GM21529 (cell line): Measurements from ENCODE around the gene OR5M11.
"Not testable (repeated sequence)": the region's sequence is repeated elsewhere in the genome, so short reads cannot be mapped to it uniquely, and the experiment has no call there.

Source experiments
- ATAC-seq: cut with Tn5 transposase; IDR thresholded peaks from one replicate; pipeline ENCODE4 v1.9.1; 2021; ENCODE audit not compliant: unreplicated experiment

OR5M11 gene

DNA sequence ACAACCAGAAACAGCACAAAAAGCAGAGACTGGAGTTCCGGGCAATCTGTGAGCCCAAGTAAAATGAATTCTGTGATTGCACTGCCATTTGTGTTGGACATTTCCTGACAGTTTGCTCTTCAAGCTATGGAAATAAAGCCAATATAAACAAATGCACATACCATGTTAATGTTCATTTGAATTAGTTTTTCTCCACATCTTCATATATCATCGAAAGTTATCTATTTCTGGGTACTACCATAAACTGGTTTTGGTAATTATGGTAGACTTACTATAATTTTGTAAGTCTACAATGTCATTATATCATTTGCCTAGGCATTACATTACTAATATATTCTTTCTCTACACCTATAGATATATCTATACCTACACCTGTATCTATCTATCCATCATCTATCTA, at the start of gene OR5M11:
Gene OR5M11 (minus strand): TSS at position 101 of the 400 bp plus-strand sequence. CDS start 0 bp downstream, at position 101.
- ATAC-seq: no peak

GRCh38 chr11:56592088-56592717, 49.1 kb upstream of the OR5M11 start:
- ATAC-seq: not testable (repeated sequence)

DNA sequence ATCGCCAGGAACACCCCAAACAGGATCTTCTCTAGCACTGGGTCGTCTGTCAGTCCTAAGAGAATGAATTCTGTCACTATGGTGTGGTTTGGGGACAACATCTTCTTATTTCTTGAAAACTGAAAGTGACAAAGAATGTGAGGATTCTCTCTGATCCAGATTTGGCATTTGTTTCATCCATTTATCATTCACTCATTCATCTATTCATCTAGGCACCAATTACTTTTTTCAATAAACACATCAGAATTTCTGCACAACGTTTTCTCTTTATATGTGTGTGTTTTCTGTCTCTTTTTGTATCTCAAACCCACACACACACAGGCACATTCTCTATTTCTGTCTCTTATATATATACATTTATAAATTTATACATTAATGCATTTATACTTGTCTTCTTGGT, 34.6 kb upstream of the OR5M11 start, which contains the start of gene OR5M10:
Gene OR5M10 (minus strand): TSS at position 101 of the 400 bp plus-strand sequence. CDS start 0 bp downstream, at position 101.
- no peak for ATAC-seq

DNA sequence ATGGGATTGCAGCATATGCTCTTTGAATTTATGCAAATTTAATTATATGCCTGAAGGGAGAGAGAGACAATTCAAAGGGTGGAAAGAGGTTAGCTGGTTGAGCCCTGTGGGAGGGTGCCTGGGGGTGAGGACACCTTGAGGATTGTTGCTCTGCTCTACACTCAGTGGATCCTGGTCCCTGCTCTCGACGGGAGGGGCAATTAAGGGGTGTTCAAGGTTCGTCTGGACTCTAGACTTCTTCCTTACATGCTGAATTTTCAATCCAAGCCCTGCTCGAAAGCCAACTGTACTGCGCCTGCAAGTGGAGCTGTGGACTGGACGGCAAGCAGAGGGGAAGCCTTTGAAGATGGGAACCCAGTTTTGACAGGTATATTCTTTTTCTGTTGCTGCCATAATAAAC, 15.5 kb upstream of the OR5M11 start:
- no peak for ATAC-seq

DNA sequence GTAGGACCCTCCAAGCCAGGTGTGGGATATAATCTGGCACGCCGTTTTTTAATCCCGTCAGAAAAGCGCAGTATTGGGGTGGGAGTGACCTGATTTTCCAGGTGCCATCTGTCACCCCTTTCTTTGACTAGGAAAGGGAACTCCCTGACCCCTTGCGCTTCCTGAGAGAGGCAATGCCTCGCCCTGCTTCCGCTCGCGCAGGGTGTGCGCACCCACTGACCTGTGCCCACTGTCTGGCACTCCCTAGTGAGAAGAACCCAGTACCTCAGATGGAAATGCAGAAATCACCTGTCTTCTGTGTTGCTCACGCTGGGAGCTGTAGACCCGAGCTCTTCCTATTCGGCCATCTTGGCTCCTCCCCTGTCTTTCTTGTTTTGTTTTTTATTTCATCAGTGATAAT, 11.6 kb upstream of the OR5M11 start:
- ATAC-seq: not testable (repeated sequence)

DNA sequence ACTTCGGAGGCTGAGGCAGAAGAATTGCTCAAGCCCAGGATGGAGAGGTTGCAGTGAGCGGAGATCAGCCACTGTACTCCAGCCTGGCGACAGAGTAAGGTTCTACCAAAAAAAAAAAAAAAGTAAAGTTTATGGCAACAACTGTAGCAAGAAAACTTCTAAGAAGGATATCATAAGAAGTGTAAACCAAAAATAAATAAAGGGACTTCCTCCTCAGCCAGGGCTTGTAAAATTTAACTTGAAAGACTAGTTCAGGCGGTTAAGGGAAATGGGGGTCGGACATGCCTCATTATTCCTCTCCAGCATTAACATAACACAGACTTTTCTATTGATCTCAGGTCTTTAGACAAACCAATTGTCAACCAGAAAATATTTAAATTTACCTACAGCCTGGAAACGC, 2.5 kb upstream of the OR5M11 start:
- no peak for ATAC-seq

GRCh38 chr11:56543739-56544138, 682 bp upstream of the OR5M11 start:
- ATAC-seq: no peak

GRCh38 chr11:56533054-56533740, 9.9 kb downstream of the OR5M11 start:
- ATAC-seq: no peak

DNA sequence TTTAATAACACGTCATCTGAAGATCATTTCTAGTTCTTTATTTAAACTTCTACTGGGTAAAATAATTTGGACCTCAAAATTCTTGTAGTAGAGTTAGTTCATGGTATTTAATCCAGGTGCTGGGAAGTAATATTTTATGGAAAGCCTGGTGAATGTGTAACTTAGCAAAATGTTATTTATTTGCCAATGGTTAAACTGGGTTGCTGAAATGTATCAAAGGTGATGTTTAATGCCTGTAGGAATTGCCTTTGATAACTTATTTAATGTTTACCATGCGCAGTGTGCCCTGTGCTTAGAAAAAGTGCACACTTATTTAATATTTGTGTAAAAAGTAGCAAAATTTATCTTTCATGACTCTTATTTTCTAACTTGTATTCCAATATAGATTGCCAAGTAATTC, 11.2 kb downstream of the OR5M11 start:
- ATAC-seq: no peak

DNA sequence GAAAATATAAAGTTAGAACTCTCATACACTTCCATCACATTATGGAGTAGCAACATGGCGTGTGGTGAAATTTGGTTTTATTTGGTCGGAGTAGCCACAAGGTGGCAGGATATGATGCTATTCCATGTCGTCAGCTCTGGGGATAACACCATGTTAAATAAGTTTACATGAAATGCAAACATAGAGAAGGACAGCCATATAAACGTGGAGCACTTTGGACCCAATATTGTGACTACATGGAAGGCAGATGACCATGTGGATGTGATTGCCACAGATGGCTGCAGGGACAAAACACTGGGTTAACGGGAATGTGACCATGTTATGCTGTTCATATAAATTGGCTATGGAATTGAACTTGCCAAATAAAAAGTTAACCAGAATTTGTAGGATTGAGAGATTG, 21.0 kb downstream of the OR5M11 start:
- no peak for ATAC-seq

- no peak for ATAC-seq
These were observed 29.8 kb downstream of the OR5M11 start for GRCh38 chr11:56513280-56513679.

GRCh38 chr11:56509439-56509838, 33.6 kb downstream of the OR5M11 start:
- no peak for ATAC-seq

GRCh38 chr11:56497010-56497409, 46.0 kb downstream of the OR5M11 start:
- ATAC-seq: no peak

DNA sequence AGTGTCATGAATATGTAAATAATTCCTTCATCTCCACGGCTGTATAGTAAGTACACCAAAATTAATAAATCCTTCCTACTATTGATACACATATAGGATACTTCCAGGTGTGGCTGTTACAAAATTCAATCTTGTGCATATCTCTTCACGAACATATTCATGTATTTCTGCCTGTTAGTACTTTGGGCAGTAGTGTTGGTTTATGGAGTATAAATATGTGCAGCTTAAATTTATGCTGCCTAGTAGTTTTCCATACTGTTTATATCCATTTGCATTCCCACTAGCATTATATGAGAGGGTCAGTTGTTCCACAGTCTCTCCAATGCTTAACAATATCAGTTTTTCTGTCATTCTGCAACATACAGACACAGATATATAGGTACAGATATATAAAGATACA, 47.9 kb downstream of the OR5M11 start:
- no peak for ATAC-seq
